Measurements from ENCODE around the gene PPM1E.
"Not testable (repeated sequence)": the region's sequence is repeated elsewhere in the genome, so short reads cannot be mapped to it uniquely, and the experiment has no call there.

Gene PPM1E

DNA sequence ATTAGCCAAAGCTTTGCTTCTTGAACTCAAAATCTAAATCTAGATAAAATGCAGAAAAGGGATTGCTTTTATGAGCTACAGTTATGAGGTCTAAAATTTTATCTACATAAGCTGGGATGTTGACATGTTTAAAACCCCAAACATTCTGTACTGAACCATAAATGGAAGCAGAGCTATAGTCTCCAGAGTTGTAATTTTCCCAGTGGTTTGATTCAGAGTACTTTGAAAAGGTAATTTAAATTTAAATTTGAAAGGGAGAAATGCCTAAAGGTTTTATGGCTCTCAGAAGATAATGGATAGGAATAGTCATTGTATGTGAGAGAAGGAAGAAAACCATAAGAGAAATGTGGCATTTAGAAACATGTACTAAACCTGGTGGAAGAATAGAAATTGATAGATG lies 163.2 kb downstream of the PPM1E start:
- Histone ChIP-seq H3K36me3 (ENCODE audit: control insufficient read depth, insufficient read depth, low read length) (no peaks in the 10 kb centered on the region), H3K9me3 (ENCODE audit: control insufficient read depth, low read length) (no peaks in the 10 kb centered on the region), H3K4me3 (ENCODE audit: low read length) (no peak overlapping the region), H3K27me3 (ENCODE audit: control insufficient read depth, insufficient read depth, low read length) (no peaks in the 10 kb centered on the region), H3K9ac (ENCODE audit: low read length) (no peak overlapping the region), H3K4me1 (ENCODE audit: control insufficient read depth, insufficient read depth, low read length) (no peaks in the 10 kb centered on the region)

DNA sequence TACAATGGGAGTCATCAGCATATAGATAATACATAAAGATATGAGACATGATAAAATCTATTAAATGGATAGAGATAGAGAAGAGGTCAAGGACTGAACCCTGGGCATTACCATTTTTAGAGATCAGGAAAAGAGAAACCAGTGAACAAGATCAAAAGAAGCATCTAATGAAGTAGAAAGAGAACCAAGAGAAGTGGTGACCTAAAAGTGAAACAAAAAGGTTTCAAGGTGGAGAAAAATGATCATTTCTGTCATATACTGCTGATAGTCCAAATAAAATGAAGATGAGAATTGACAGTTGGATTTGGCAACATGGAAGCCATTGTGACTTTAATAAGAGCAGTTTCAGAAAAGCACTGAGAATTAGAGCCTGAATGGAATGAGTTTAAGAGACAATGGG lies 165.1 kb downstream of the PPM1E start:
- Histone ChIP-seq H3K36me3 (ENCODE audit: control insufficient read depth, insufficient read depth, low read length) (no peaks in the 10 kb centered on the region), H3K9ac (ENCODE audit: low read length) (no peak overlapping the region), H3K4me1 (ENCODE audit: control insufficient read depth, insufficient read depth, low read length) (no peaks in the 10 kb centered on the region), H3K9me3 (ENCODE audit: control insufficient read depth, low read length) (no peaks in the 10 kb centered on the region), H3K27me3 (ENCODE audit: control insufficient read depth, insufficient read depth, low read length) (no peaks in the 10 kb centered on the region), H3K4me3 (ENCODE audit: low read length) (no peak overlapping the region)

DNA sequence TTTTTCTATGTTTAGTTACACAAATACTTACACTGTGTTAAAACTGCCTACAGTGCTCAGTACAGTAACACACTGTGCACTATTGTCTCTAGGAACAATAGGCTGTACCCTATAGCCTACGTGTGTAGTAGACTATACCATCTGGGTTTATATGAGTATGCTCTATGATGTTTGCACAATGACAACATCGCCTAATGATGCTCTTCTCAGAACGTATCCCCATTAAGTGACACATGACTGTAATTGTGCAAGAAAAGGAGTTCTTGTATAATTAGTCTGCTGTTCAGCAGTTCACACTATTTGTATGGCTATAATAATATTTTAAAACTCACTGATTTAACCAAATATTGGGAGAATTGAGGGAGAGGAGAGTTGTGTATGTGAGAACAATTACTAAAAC lies 177.3 kb downstream of the PPM1E start:
- Histone ChIP-seq H3K36me3 (ENCODE audit: control insufficient read depth, insufficient read depth, low read length) (no peaks in the 10 kb centered on the region), H3K9me3 (ENCODE audit: control insufficient read depth, low read length) (no peaks in the 10 kb centered on the region), H3K4me1 (ENCODE audit: control insufficient read depth, insufficient read depth, low read length) (no peaks in the 10 kb centered on the region), H3K27me3 (ENCODE audit: control insufficient read depth, insufficient read depth, low read length) (no peaks in the 10 kb centered on the region), H3K9ac (ENCODE audit: low read length) (no peak overlapping the region), H3K4me3 (ENCODE audit: low read length) (no peak overlapping the region)

DNA sequence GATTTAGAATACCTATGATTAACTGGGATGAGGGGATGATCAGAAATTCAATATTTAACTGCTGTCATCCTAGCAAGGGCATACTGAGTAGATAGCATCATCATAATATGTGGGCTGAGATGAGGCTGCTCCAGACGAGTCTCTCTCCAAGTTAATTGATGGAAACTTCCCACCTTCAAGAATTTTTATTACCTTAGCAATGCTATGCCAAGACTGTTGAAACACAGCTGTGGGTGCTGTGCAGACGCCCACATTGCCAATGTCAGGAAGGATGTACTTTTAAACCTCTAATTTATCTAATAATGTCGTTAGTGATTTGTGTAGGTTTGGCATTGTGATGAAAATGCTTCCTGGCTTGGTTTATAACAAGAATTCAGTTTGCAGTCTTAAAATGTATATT lies 180.6 kb downstream of the PPM1E start:
- Histone ChIP-seq H3K36me3 (ENCODE audit: control insufficient read depth, insufficient read depth, low read length) (no peaks in the 10 kb centered on the region), H3K9me3 (ENCODE audit: control insufficient read depth, low read length) (no peaks in the 10 kb centered on the region), H3K9ac (ENCODE audit: low read length) (no peak overlapping the region), H3K27me3 (ENCODE audit: control insufficient read depth, insufficient read depth, low read length) (no peaks in the 10 kb centered on the region), H3K4me3 (ENCODE audit: low read length) (no peak overlapping the region), H3K4me1 (ENCODE audit: control insufficient read depth, insufficient read depth, low read length) (no peaks in the 10 kb centered on the region)

DNA sequence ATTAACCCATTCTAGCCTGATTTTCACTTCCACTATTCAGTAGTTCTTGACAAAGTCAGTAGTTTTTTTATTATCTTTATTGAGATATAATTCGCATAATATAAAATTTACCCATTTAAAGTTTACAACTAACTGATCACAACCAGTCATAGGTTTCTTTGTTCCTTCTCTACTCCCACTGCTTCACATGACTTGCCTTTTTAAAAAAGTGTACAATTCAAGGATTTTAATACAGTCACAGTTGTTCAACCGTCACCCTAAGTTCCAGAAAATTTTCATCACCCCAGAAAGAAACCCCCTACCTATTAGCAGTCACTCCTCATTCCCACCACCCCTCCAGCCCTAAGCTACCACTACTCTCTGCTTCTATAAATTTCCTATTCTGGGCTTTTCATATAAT lies 188.5 kb downstream of the PPM1E start:
- H3K9ac ChIP-seq (ENCODE audit: low read length), result no peak overlapping the region
- H3K9me3 ChIP-seq (ENCODE audit: control insufficient read depth, low read length), result no peaks in the 10 kb centered on the region
- no peaks in the 10 kb centered on the region for H3K36me3 ChIP-seq (ENCODE audit: control insufficient read depth, insufficient read depth, low read length)
- H3K27me3 ChIP-seq (ENCODE audit: control insufficient read depth, insufficient read depth, low read length), result no peaks in the 10 kb centered on the region
- H3K4me3 ChIP-seq (ENCODE audit: low read length), result no peak overlapping the region
- H3K4me1 ChIP-seq (ENCODE audit: control insufficient read depth, insufficient read depth, low read length), result no peaks in the 10 kb centered on the region

DNA sequence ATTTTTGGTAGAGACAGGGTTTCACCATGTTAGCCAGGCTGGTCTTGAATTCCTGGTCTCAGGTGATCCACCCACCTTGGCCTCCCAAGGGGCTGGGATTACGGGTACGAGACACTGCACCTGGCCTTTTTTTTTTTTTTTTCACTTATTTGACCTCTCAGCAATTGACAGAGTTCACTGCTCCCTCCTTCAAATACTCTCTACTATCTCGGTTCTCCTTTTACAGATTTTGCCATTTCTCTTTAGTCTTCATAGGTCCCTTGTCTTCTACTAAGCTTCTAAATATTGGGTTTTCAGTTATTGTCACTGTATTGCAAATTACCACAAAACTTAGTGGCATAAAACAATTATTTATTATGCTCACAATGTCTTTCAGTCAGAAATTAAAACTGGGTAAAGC lies 191.8 kb downstream of the PPM1E start:
- Histone ChIP-seq H3K36me3 (ENCODE audit: control insufficient read depth, insufficient read depth, low read length) (no peaks in the 10 kb centered on the region), H3K27me3 (ENCODE audit: control insufficient read depth, insufficient read depth, low read length) (no peaks in the 10 kb centered on the region), H3K4me1 (ENCODE audit: control insufficient read depth, insufficient read depth, low read length) (no peaks in the 10 kb centered on the region), H3K9me3 (ENCODE audit: control insufficient read depth, low read length) (no peaks in the 10 kb centered on the region), H3K4me3 (ENCODE audit: low read length) (no peak overlapping the region), H3K9ac (ENCODE audit: low read length) (no peak overlapping the region)

DNA sequence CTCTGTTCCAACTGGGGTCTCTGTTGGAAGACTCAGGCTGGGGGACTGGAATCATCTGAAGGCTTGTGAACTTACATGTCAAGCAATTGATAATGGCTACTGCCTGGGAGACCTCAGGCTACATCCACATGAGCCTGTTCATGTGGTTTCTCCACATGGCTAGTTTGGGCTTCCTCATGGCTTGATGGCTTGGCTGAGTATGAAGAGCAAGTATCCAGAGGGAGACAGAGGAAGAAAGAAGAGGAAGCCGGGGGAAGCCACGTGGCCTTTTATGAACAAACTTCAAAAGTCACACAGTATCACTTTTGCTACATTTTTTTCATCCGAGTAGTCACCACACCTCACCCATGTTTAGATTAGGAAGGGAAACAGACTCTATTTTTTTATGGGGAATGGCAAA lies 192.2 kb downstream of the PPM1E start:
- Histone ChIP-seq H3K36me3 (ENCODE audit: control insufficient read depth, insufficient read depth, low read length) (no peaks in the 10 kb centered on the region), H3K27me3 (ENCODE audit: control insufficient read depth, insufficient read depth, low read length) (no peaks in the 10 kb centered on the region), H3K4me3 (ENCODE audit: low read length) (no peak overlapping the region), H3K4me1 (ENCODE audit: control insufficient read depth, insufficient read depth, low read length) (no peaks in the 10 kb centered on the region), H3K9me3 (ENCODE audit: control insufficient read depth, low read length) (no peaks in the 10 kb centered on the region), H3K9ac (ENCODE audit: low read length) (no peak overlapping the region)

DNA sequence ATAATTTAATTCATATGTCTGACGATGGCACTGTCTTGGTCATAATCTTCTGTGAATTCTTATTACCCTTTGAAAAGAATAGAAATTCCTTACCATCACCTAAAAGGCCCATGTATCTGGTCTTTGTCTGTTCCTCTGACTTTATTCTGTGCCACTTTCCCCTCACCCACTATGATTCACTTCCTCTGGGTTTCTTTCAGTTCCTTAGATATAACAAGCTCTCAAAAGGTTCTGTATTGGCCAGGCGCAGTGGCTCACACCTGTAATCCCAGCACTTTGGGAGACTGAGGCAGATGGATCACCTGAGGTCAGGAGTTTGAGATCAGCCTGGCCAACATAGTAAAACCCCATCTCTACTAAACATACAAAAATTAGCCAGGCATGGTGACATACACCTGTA lies 198.7 kb downstream of the PPM1E start:
- not testable (repeated sequence) for H3K9ac ChIP-seq (ENCODE audit: low read length); H3K9me3 ChIP-seq (ENCODE audit: control insufficient read depth, low read length); H3K27me3 ChIP-seq (ENCODE audit: control insufficient read depth, insufficient read depth, low read length); H3K4me3 ChIP-seq (ENCODE audit: low read length); H3K36me3 ChIP-seq (ENCODE audit: control insufficient read depth, insufficient read depth, low read length); H3K4me1 ChIP-seq (ENCODE audit: control insufficient read depth, insufficient read depth, low read length)

DNA sequence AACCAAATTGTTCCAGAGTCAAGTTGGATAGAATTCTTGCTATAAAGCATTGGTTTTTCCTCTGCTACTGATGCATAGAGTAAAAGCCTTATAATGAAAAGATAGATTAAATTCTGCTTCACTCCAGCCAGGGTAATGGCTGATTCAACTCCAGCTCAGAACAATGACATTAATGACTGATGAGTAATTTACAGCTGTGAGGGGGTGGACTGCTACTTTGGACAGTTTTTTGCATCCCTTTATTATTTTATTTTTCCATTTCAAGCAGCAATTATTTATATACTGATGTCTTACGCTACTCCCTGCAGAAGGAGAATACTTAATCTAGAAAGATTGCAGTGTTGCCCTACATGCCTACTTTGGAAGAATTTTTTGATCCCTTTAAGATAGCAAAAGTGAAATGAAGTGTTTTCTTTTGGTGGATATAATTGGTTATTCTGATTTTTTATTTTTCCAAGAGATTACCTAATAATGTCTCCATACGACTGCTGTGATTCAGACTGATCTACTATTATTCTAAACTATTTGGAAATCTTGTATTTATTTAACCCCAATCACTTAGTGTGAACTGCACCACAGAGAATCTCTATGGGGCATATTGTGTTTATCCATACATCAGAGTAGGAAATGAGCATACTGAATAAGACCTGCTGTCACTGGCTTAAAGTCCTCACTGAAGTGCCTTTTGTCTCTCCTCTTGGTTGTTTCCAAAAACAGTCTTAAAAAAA lies 201.5 kb downstream of the PPM1E start:
- Histone ChIP-seq H3K36me3 (ENCODE audit: control insufficient read depth, insufficient read depth, low read length) (no peaks in the 10 kb centered on the region), H3K27me3 (ENCODE audit: control insufficient read depth, insufficient read depth, low read length) (no peaks in the 10 kb centered on the region), H3K4me3 (ENCODE audit: low read length) (no peak overlapping the region), H3K9me3 (ENCODE audit: control insufficient read depth, low read length) (no peaks in the 10 kb centered on the region), H3K9ac (ENCODE audit: low read length) (no peak overlapping the region), H3K4me1 (ENCODE audit: control insufficient read depth, insufficient read depth, low read length) (no peaks in the 10 kb centered on the region)

DNA sequence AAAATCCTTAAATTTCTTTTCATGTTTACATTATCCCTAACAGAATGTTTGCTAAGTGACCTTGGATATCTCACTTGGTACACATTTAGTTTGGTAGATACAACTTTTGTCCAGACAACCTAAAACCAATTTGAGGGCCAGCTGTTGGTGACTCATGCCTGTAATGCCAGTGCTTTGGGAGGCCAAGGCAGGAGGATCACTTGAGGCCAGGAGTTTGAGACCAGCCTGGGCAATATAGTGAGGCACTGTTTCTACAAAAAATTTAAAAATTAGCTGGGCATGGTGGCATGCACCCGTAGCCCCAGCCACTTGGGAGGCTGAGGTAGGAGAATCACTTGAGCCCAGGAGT lies 202.0 kb downstream of the PPM1E start:
- not testable (repeated sequence) for H3K4me3 ChIP-seq (ENCODE audit: low read length); H3K9me3 ChIP-seq (ENCODE audit: control insufficient read depth, low read length); H3K9ac ChIP-seq (ENCODE audit: low read length); H3K27me3 ChIP-seq (ENCODE audit: control insufficient read depth, insufficient read depth, low read length); H3K4me1 ChIP-seq (ENCODE audit: control insufficient read depth, insufficient read depth, low read length); H3K36me3 ChIP-seq (ENCODE audit: control insufficient read depth, insufficient read depth, low read length)

DNA sequence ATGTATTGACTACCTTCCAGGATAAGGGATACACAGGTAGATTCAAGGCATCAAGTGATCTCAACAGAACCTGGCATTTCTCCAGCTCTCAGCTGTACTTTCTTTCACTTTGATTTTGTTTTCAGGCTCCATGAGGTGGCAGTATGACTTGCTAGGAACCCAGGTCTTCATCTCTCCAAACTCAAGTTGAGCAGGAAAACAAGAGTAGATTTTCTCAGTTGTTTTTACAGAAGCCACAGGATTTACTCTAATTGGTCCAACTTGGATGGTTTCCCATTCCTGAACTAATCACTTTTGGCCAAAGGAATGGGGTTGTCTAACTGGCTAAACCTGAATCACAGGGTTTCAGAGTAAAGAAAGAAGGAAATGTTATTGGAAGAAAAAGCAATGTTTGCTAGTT lies 204.4 kb downstream of the PPM1E start:
- H3K9me3 ChIP-seq (ENCODE audit: control insufficient read depth, low read length), result no peaks in the 10 kb centered on the region
- H3K9ac ChIP-seq (ENCODE audit: low read length), result no peak overlapping the region
- H3K4me3 ChIP-seq (ENCODE audit: low read length), result no peak overlapping the region
- no peaks in the 10 kb centered on the region for H3K36me3 ChIP-seq (ENCODE audit: control insufficient read depth, insufficient read depth, low read length)
- no peaks in the 10 kb centered on the region for H3K27me3 ChIP-seq (ENCODE audit: control insufficient read depth, insufficient read depth, low read length)
- H3K4me1 ChIP-seq (ENCODE audit: control insufficient read depth, insufficient read depth, low read length), result no peaks in the 10 kb centered on the region

DNA sequence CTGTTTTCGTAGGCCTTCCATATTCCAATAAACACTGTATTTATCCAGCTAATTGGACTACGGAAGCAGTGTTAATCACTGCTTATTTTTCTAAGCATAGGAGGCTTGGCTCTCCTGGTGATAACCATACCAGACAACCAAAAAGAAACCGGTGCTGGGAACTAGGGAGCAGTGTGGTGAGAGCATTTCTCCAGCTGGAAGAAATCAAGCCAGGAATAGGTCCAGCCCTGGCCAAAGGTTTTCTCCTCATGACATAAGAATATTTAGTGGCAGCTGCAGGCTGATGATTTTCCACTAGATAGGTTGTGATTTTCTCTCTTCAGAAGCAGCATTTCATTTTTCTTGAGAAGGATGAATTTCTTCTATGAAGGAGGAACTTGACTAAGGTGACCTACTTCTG lies 209.6 kb downstream of the PPM1E start:
- H3K36me3 ChIP-seq (ENCODE audit: control insufficient read depth, insufficient read depth, low read length), result no peaks in the 10 kb centered on the region
- no peak overlapping the region for H3K4me3 ChIP-seq (ENCODE audit: low read length)
- H3K9me3 ChIP-seq (ENCODE audit: control insufficient read depth, low read length), result no peaks in the 10 kb centered on the region
- H3K27me3 ChIP-seq (ENCODE audit: control insufficient read depth, insufficient read depth, low read length), result no peaks in the 10 kb centered on the region
- no peak overlapping the region for H3K9ac ChIP-seq (ENCODE audit: low read length)
- H3K4me1 ChIP-seq (ENCODE audit: control insufficient read depth, insufficient read depth, low read length), result no peaks in the 10 kb centered on the region

DNA sequence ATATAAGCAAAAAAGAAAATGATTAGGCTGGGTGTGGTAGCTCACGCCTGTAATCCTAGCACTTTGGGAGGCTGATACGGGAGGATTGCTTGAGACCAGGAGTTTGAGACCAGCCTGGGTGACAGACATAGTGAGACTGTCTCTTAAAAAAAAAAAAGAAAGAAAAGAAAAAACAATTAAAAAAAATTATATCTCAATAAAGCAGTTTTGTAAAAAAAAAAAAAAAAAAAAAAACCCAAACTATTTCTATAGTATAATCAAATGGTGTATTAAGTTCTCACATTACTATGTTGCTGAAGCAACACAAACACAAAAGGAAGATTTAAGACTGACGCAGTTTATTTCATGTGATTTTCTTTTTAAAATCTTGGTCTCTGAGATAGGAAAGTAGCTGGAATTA lies 210.6 kb downstream of the PPM1E start:
- Histone ChIP-seq H3K9ac (ENCODE audit: low read length) (no peak overlapping the region), H3K4me3 (ENCODE audit: low read length) (no peak overlapping the region), H3K9me3 (ENCODE audit: control insufficient read depth, low read length) (no peaks in the 10 kb centered on the region), H3K36me3 (ENCODE audit: control insufficient read depth, insufficient read depth, low read length) (no peaks in the 10 kb centered on the region), H3K27me3 (ENCODE audit: control insufficient read depth, insufficient read depth, low read length) (no peaks in the 10 kb centered on the region), H3K4me1 (ENCODE audit: control insufficient read depth, insufficient read depth, low read length) (no peaks in the 10 kb centered on the region)

All from mucosa of stomach (tissue), 1 donor.